Measurements from ENCODE around the gene DET1.
"Not testable (repeated sequence)": the region's sequence is repeated elsewhere in the genome, so short reads cannot be mapped to it uniquely, and the experiment has no call there.

The DET1 gene

DNA sequence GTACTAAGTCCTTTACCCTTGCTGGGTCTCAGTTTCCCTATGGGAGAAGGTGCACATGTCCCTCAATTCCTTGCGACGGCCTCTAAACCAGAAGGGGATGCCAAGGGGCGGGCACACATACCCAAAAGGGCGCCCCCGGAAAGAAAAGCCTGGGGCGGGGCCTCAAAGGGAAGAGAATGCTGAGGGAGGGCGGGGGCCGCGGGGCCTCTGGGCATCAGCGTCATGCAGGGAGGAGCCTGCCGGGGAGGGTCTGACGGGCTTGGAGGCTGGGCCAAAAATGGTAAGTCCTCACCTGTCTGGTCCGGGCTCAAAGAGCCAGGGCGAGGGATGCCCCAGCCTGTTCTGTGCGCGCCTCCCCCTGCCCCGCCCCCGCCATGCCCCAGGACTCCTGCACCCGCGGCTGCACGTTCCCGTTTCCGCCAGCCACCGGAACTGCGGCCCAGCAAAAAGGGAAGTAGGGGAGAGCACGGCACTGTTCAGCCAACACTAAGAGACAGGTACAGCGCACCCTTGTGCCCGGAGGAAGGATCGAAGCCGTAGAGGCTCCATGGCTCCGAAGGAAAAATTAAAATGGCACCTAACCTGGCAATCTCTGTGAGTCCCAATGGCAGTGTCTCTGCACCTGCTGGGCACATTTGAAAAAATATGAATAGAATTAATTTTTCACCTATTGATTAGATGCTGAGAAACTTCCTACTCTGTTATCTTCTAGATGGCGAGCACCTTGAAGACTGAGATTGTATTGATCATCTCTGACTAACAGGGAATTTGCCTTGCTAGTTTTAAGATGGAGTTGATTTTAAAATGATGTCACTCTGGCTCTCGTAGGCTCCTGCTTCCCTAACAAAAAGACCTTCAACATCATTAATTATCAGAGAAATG, at the start of gene DET1:
DET1 (minus strand) TSS at position 434 of the 882 bp plus-strand sequence. CDS start 14,976 bp downstream, outside the sequence.
- peak; percentile 69 to 99 (median 94) for DNase-seq

GRCh38 chr15:88591384-88591783, 44.9 kb upstream of the DET1 start:
- no peak for DNase-seq

DNA sequence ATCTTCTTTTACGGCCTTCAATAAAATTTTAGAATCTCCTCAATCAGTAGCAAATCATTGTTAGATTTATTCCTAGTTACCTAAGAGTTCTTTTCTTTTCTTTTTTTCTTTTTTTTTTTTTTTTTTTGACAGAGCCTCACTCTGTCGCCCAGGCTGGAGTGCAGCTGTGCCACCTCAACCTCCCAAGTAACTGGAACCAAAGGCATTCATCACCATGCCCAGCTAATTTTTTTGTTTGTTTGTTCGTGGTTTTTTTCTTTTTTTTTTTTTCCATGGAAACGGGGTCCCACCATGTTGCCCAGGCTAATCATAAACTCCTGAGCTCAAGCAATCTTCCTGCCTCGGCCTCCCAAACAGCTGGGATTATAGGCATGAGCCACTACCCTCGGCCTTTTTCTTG, 44.3 kb upstream of the DET1 start:
- no peak for DNase-seq

GRCh38 chr15:88586401-88587162, 40.1 kb upstream of the DET1 start:
- no peak for DNase-seq

GRCh38 chr15:88580532-88580931, 34.1 kb upstream of the DET1 start:
- DNase-seq: no peak

DNA sequence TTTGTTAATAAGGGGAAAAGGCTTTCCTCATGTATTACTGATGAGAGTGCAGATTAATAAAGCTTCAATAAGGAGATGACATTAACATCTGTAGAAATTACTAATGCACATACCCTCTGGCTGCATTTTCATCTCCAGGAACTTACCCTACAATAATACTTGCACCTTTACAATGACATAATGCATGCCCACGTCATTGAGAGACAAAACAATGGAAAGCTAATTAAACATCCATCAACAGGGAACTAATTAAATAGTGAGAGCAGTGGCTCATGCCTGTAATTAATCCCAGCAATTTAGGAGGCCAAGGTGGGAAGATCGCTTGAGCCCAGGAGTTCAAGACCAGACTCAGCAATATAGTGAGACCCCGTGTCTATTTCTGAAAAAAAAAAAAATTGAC, 32.8 kb upstream of the DET1 start:
- DNase-seq: no peak

- no peak for DNase-seq
Observed at GRCh38 chr15:88574655-88575054, 28.2 kb upstream of the DET1 start.

GRCh38 chr15:88574077-88574476, 27.6 kb upstream of the DET1 start:
- DNase-seq: peak in 1 of 56 donors; percentile 9

DNA sequence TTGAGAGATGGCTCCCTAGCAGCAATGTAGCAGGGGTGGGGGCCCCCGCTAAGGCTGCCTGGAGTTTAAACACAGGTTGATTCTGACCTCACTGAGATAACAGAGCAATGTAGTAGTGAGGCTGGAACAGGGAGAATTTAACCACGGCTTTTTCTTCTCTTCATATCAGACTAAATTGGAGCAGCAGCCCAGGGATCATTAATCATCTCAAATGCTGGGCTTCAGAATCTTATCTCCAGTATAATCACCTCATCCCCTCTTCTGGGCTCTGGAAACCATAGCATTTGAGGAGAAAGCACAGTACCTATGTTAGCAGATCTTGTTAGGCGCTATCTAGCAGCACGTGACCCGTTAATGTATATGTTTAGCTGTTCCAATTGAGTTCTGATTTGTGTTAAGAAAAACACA, 25.4 kb upstream of the DET1 start:
- DNase-seq: no peak

DNA sequence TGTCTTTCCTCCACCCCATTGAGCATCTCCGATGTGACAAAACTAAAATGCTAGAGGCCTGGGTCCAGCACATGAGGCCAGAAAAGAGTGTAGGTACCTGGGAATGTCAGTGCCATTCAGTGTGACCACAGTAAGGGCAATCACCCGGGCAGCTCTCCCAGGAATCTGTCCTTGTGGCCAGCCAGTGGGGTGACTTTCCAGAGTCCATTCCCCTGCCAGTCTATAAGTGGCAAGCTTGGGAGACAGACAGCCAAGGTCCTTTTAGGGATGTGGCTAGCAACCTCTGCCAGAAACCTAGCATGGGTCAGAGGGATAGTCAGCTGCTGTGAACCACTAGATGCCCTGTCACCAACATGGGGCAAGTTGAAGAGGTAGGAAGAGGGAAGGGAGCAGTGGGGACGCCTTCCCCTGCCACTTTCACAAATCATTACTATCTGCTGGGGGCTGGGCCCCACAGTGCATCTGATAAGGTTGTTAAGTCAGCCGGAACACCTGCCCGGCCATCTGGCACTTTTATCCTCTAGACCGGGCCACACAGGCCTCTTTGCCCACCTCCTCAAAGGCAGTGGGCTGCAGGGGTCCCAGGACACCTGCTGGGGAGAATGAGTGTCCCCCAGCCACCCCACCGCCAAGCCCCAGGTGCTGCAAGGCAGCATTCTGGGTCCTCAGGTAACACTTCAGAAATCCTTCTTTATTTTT, 24.8 kb upstream of the DET1 start:
- no peak for DNase-seq

- DNase-seq: no peak
Observed at GRCh38 chr15:88568589-88568988, 22.1 kb upstream of the DET1 start.

DNA sequence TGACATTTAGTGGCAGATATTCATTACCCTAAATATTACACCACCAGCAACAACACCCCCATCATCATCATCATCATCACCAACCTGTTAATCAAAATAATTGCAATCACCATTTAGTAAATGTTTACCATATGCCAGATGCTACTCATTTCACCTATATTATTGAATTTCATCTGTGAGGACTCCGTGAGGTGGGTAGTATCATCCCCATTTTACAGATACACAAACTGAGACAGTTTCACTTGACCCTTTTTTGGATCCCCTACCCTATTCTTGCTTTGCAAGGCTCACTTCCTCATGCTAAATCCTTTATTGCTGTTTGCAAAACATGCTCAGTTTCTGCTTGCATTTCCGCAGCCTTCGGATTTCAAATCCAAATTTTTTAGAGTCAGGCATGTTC, 18.3 kb upstream of the DET1 start:
- DNase-seq: no peak

- no peak for DNase-seq
Observed at GRCh38 chr15:88563638-88564037, 17.2 kb upstream of the DET1 start.

- DNase-seq: not testable (repeated sequence)
Observed at GRCh38 chr15:88559565-88559964, 13.1 kb upstream of the DET1 start.

DNA sequence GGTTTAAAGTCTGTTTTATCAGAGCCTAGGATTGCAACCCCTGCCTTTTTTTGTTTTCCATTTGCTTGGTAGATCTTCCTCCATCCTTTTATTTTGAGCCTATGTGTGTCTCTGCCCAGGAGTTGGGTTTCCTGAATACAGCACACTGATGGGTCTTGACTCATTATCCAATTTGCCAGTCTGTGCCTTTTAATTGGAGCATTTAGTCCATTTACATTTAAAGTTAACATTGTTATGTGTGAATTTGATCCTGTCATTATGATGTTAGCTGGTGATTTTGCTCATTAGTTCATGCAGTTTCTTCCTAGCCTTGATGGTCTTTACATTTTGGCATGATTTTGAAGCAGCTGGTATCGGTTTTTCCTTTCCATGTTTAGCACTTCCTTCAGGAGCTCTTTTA, 11.5 kb upstream of the DET1 start:
- not testable (repeated sequence) for DNase-seq

- not testable (repeated sequence) for DNase-seq
Observed at GRCh38 chr15:88548009-88548408, 1.5 kb upstream of the DET1 start.

- not testable (repeated sequence) for DNase-seq
Observed at GRCh38 chr15:88545578-88546247, 768 bp downstream of the DET1 start.

DNA sequence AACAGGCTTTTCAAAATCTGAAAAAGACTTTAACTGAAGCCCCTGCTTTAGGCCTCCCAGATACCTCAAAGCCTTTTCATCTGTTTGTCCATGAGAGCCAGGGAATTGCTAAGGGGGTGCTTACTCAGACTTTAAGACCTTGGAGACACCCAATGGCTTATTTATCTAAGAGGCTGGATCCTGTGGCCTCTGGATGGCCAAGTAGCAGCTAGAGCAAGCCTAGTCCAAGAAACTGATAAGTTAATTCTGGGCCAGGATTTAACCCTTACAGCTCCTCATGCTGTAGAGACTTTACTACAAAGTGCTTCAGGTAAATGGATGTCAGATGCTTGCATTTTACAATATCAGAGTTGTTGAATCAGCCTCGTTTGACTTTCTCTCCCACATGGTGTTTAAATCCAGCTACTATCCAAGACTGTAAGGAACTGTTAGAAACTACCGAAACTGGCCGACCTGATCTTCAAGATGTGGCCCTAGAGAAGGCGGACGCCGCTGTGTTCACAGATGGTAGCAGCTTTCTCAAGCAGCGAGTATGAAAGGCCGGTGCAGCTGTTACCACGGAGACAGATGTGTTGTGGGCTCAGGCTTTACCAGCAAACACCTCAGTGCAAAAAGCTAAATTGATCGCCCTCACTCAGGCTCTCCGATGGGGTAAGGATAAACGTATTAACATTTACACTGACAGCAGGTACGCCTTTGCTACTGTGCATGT, 3.3 kb downstream of the DET1 start:
- no peak for DNase-seq

DNA sequence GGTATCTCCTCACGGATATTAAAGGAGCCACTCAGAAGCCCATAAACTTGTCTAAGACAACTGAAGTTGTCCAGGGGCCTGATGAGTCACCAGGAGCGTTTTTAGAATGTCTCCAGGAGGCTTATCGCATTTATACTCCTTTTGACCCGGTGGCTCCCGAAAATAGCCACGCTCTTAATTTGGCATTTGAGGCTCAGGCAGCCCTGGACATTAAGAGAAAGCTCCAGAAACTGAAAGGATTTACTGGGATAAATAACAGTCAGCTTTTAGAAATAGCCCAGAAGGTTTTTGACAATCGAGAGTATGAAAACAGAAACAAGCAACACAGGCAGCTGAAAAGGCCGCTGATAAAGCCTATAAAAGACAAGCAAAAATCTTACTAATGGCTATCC, 4.1 kb downstream of the DET1 start:
- DNase-seq: no peak

DNA sequence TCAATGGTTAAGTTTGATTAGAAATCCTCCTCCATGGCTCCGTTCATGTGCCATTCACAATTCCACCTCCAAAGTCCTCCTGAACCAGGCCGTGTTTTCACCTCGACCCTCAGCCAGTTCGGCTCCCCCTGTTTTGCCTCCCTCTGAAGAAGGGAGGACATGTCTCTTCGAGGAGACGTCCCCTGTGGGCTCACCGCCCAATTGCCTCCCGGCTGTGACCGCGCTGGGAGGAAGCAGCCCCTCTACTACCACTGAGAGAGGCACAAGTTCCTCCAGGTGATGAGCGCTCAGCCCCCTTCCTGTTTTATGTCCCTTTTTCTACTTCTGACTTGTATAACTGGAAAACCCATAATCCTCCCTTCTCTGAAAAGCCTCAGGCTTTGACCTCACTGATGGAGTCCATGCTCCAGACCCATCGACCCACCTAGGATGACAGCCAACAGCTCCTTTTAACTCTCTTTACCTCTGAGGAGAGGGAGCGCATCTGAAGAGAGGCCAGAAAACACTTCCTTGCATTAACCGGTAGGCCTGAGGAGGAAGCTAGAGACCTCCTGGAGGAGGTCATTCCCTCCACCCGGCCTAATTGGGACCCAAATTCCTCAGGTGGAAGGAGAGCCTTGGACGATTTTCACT, 4.7 kb downstream of the DET1 start:
- no peak for DNase-seq
